Liver (tissue), 9 donors: Measurements from ENCODE around the gene NFIX. TPM values are rescaled to one million over a fixed set of nuclear protein-coding genes. Genes with fewer than 3 reads are reported as not detected.

Source experiments
- DNase-seq: peaks from one replicate; pipeline ENCODE4 v3.0.0-alpha.2; 2017; ENCODE audit warnings: low spot score
- H3K27ac ChIP-seq, 2 donors: one replicate each; pipeline ENCODE4 v1.7.0; 2013; ENCODE audit warnings: inconsistent platforms in 2 of 2, low read length in 2 of 2, control low read depth in 1 of 2, low read depth in 1 of 2, mild to moderate bottlenecking in 1 of 2
- H3K27me3 ChIP-seq, 4 donors: one replicate each; pipeline versions ENCODE4 v1.6.1 to v1.7.0; 2013; ENCODE audit warnings: low read length in 3 of 4, inconsistent platforms in 1 of 4, mild to moderate bottlenecking in 1 of 4, moderate library complexity in 1 of 4; ENCODE audit not compliant: control insufficient read depth in 4 of 4, insufficient read depth in 4 of 4
- H3K36me3 ChIP-seq, 4 donors: one replicate each; pipeline versions ENCODE4 v1.6.1 to v1.7.0; 2013; ENCODE audit warnings: low read length in 3 of 4, mild to moderate bottlenecking in 3 of 4, low read depth in 1 of 4, moderate library complexity in 1 of 4; ENCODE audit not compliant: control insufficient read depth in 4 of 4, insufficient read depth in 3 of 4
- H3K4me1 ChIP-seq, 4 donors: one replicate each; pipeline versions ENCODE4 v1.6.1 to v1.7.0; 2013; ENCODE audit warnings: low read length in 3 of 4, mild to moderate bottlenecking in 3 of 4, moderate library complexity in 1 of 4; ENCODE audit not compliant: control insufficient read depth in 4 of 4, insufficient read depth in 4 of 4
- H3K4me3 ChIP-seq, 3 donors: one replicate each; pipeline versions ENCODE4 v1.6.1 to v1.7.0; 2013; ENCODE audit warnings: low read length in 3 of 3, control low read depth in 1 of 3, low read depth in 1 of 3, mild to moderate bottlenecking in 1 of 3
- H3K9ac ChIP-seq, 2 donors: one replicate each; pipeline ENCODE4 v1.7.0; 2013; ENCODE audit warnings: low read length in 2 of 2, mild to moderate bottlenecking in 2 of 2, moderate library complexity in 2 of 2, control low read depth in 1 of 2, low read depth in 1 of 2
- H3K9me3 ChIP-seq, 4 donors: one replicate each; pipeline versions ENCODE4 v1.6.1 to v1.7.0; 2013; ENCODE audit warnings: low read length in 3 of 4; ENCODE audit not compliant: control insufficient read depth in 4 of 4
- ATF3 ChIP-seq: IDR thresholded peaks from 2 replicates; pipeline ENCODE4 v1.6.1; 2016; ENCODE audit warnings: antibody characterized with exemption
- EGR1 ChIP-seq, 2 donors: IDR thresholded peaks; 2 replicates each; pipeline ENCODE4 v1.6.1; 2016 to 2018; ENCODE audit warnings: antibody characterized with exemption in 2 of 2, low read depth in 2 of 2
- FOXA1 ChIP-seq: IDR thresholded peaks from 2 replicates; pipeline ENCODE4 v1.6.1; 2016; ENCODE audit warnings: antibody characterized with exemption
- FOXA2 ChIP-seq: IDR thresholded peaks from 2 replicates; pipeline ENCODE4 v1.6.1; 2016; ENCODE audit warnings: antibody characterized with exemption
- GABPA ChIP-seq, 2 donors: IDR thresholded peaks in 1 of 2; conservative IDR thresholded peaks in 1 of 2; 2 replicates each; pipeline ENCODE4 v1.6.1; 2016; ENCODE audit warnings: antibody characterized with exemption in 2 of 2, mild to moderate bottlenecking in 1 of 2, moderate library complexity in 1 of 2
- HNF4G ChIP-seq: IDR thresholded peaks from 2 replicates; pipeline ENCODE4 v1.6.1; 2016; ENCODE audit warnings: antibody characterized with exemption
- JUND ChIP-seq, 2 donors: IDR thresholded peaks; 2 replicates each; pipeline ENCODE4 v1.6.1; 2016; ENCODE audit warnings: antibody characterized with exemption in 2 of 2
- MAX ChIP-seq: IDR thresholded peaks from 2 replicates; pipeline ENCODE4 v1.6.1; 2016; ENCODE audit warnings: antibody characterized with exemption
- NR2F2 ChIP-seq: IDR thresholded peaks from 2 replicates; pipeline ENCODE4 v1.6.1; 2016; ENCODE audit warnings: antibody characterized with exemption
- RAD21 ChIP-seq, 2 donors: IDR thresholded peaks; 2 replicates each; pipeline ENCODE4 v1.6.1; 2016; ENCODE audit warnings: antibody characterized with exemption in 2 of 2, mild to moderate bottlenecking in 2 of 2
- RXRA ChIP-seq, 2 donors: IDR thresholded peaks; 2 replicates each; pipeline ENCODE4 v1.6.1; 2017 to 2018; ENCODE audit warnings: antibody characterized with exemption in 2 of 2, mild to moderate bottlenecking in 1 of 2
- SP1 ChIP-seq: IDR thresholded peaks from 2 replicates; pipeline ENCODE4 v1.6.1; 2018; ENCODE audit warnings: antibody characterized with exemption, mild to moderate bottlenecking
- TAF1 ChIP-seq: conservative IDR thresholded peaks from 2 replicates; pipeline ENCODE4 v1.6.1; 2016; ENCODE audit warnings: antibody characterized with exemption, mild to moderate bottlenecking
- YY1 ChIP-seq: IDR thresholded peaks from 2 replicates; pipeline ENCODE4 v1.6.1; 2016; ENCODE audit warnings: antibody characterized with exemption, mild to moderate bottlenecking
- WGBS: extraction: QIAGEN DNeasy Blood & Tissue Kit; methylation state at CpG from one replicate; pipeline ENCODE4 v1.1.7; 2013; 5-methylcytosine and 5-hydroxymethylcytosine counted together
- polyA plus RNA-seq, 2 donors: library from polyadenylated mRNA; stranded (reverse) in 1 of 2; unstranded in 1 of 2; fragments of 200-250 nt in 1 of 2; fragments of >200 nt in 1 of 2; fragmentation: Nextera tagmentation in 1 of 2; extraction: Ambion mirVana in 1 of 2; gene quantifications; one replicate each; pipeline versions ENCODE4 v1.2.1 to v1.2.3, GENCODE V29; 2013 to 2015
- total RNA-seq, 2 donors: library from RNA; depleted of rRNA; stranded (reverse); fragments of >200 nt; gene quantifications; one replicate each; pipeline ENCODE4 v1.2.3, GENCODE V29; 2014
- donor health status: healthy.
- donor health status: healthy.
- donor health status: healthy.
- donor health status: healthy.
- donor health status: healthy.

NFIX gene
- total and polyA plus RNA-seq, 4 donors = 3.3 to 18.4 (median 12.6) TPM

- H3K27me3 ChIP-seq = no peaks in the 10 kb centered on the region
- peak overlapping the region in 1 of 3 donors; percentile 35 for H3K4me3 ChIP-seq
- peaks cover 0 to 6% (median 2%) of the 10 kb centered on the region in 4 donors for H3K36me3 ChIP-seq
- TF ChIP-seq HNF4G (no peak), EGR1 (IDR thresholded peaks at IDR 0.05; ENCODE audit: low read depth in 2 of 2) (no peak), NR2F2 (no peak), GABPA (IDR thresholded peaks at IDR 0.05 in 1 of 2, conservative IDR thresholded peaks at IDR 0.05 in 1 of 2) (peak in 1 of 2 donors; percentile 47), SP1 (peak; percentile 25), TAF1 (no peak), FOXA1 (no peak), MAX (no peak), ATF3 (no peak), JUND (IDR thresholded peaks at IDR 0.05) (no peak)
- peaks cover 12 to 33% (median 23%) of the 10 kb centered on the region in 4 donors for H3K4me1 ChIP-seq
- H3K27ac ChIP-seq = peak overlapping the region; percentile 87 to 91
- WGBS = 19% methylated on average over 77 of the region's 77 CpGs
- H3K9ac ChIP-seq = peak overlapping the region in 1 of 2 donors; percentile 47
- DNase-seq = peak; percentile 73
- no peaks in the 10 kb centered on the region for H3K9me3 ChIP-seq
Measured at GRCh38 chr19:13099073-13099999, 104.1 kb downstream of the NFIX start.

GRCh38 chr19:13100031-13100588, 104.8 kb downstream of the NFIX start:
- peaks cover 0 to 5% (median 0%) of the 10 kb centered on the region in 4 donors for H3K36me3 ChIP-seq
- H3K27ac ChIP-seq = peak overlapping the region; percentile 87 to 91
- no peak overlapping the region for H3K4me3 ChIP-seq
- peak overlapping the region in 1 of 2 donors; percentile 47 for H3K9ac ChIP-seq
- WGBS = 78% methylated on average over 12 of the region's 12 CpGs
- H3K9me3 ChIP-seq = no peaks in the 10 kb centered on the region
- DNase-seq = no peak
- no peaks in the 10 kb centered on the region for H3K27me3 ChIP-seq
- H3K4me1 ChIP-seq = peaks cover 12 to 32% (median 23%) of the 10 kb centered on the region in 4 donors
- TF ChIP-seq YY1 (no peak), ATF3 (no peak), RXRA (IDR thresholded peaks at IDR 0.05) (no peak), EGR1 (IDR thresholded peaks at IDR 0.05; ENCODE audit: low read depth in 2 of 2) (no peak), FOXA2 (no peak), JUND (IDR thresholded peaks at IDR 0.05) (no peak), RAD21 (IDR thresholded peaks at IDR 0.05) (no peak), TAF1 (no peak), GABPA (IDR thresholded peaks at IDR 0.05 in 1 of 2, conservative IDR thresholded peaks at IDR 0.05 in 1 of 2) (no peak)

- Histone ChIP-seq H3K9me3 (no peaks in the 10 kb centered on the region), H3K27ac (peak overlapping the region; percentile 20 to 56), H3K27me3 (no peaks in the 10 kb centered on the region), H3K4me1 (peaks cover 10 to 29% (median 22%) of the 10 kb centered on the region in 4 donors), H3K36me3 (peaks cover 0 to 1% (median 0%) of the 10 kb centered on the region in 4 donors), H3K9ac (no peak overlapping the region), H3K4me3 (peak overlapping the region in 1 of 3 donors; percentile 20)
- 60% methylated on average over 18 of the region's 18 CpGs for WGBS
- TF ChIP-seq EGR1 (IDR thresholded peaks at IDR 0.05; ENCODE audit: low read depth in 2 of 2) = no peak
- peak; percentile 25 to 37 for TF ChIP-seq RAD21 (IDR thresholded peaks at IDR 0.05)
- no peak for TF ChIP-seq HNF4G
- no peak for TF ChIP-seq FOXA1
- TF ChIP-seq SP1 = no peak
- no peak for DNase-seq
Measured at GRCh38 chr19:13100841-13101589, 105.7 kb downstream of the NFIX start.
